ENCODE data around the gene AKR1C4.
"Not testable (repeated sequence)": the region's sequence is repeated elsewhere in the genome, so short reads cannot be mapped to it uniquely, and the experiment has no call there.

AKR1C4 gene

DNA sequence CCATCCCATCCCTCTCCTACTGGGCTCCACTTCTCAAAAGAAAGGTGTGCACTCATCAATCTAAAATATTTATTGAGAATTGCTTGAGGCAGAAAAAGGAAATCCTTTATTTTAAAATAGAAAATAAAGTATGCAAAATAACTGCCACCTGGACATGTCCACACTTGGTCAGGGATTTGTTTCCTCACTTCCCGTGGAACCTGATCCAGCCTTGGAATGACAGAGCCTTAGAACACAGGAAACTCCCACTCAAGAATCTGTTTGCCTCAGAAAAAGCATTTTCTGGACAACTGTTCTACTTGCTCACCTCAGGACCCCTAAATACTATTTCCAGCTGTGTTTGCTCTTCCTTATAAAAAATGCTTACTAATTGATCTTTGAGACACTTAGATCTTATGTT is 40.7 kb upstream of the AKR1C4 start:
- H3K4me3 ChIP-seq (ENCODE audit: control insufficient read depth, low read depth, low read length), result no peak overlapping the region
- no peak for DNase-seq (ENCODE audit: low read depth)
- TF ChIP-seq CTCF (conservative IDR thresholded peaks at IDR 0.05; ENCODE audit: control insufficient read depth, insufficient read depth, low read depth, low read length), result no peak

- no peak for DNase-seq (ENCODE audit: low read depth)
- H3K4me3 ChIP-seq (ENCODE audit: control insufficient read depth, low read depth, low read length), result no peak overlapping the region
- TF ChIP-seq CTCF (conservative IDR thresholded peaks at IDR 0.05; ENCODE audit: control insufficient read depth, insufficient read depth, low read depth, low read length), result no peak
Observed at GRCh38 chr10:5157501-5157900, 39.1 kb upstream of the AKR1C4 start.

- TF ChIP-seq CTCF (conservative IDR thresholded peaks at IDR 0.05; ENCODE audit: control insufficient read depth, insufficient read depth, low read depth, low read length), result no peak
- no peak overlapping the region for H3K4me3 ChIP-seq (ENCODE audit: control insufficient read depth, low read depth, low read length)
- DNase-seq (ENCODE audit: low read depth), result peak; percentile 25
Observed at GRCh38 chr10:5159126-5159525, 37.5 kb upstream of the AKR1C4 start.

- no peak overlapping the region for H3K4me3 ChIP-seq (ENCODE audit: control insufficient read depth, low read depth, low read length)
- no peak for TF ChIP-seq CTCF (conservative IDR thresholded peaks at IDR 0.05; ENCODE audit: control insufficient read depth, insufficient read depth, low read depth, low read length)
- no peak for DNase-seq (ENCODE audit: low read depth)
Observed at GRCh38 chr10:5163487-5163886, 33.1 kb upstream of the AKR1C4 start.

GRCh38 chr10:5165738-5166137 is 30.9 kb upstream of the AKR1C4 start:
- DNase-seq (ENCODE audit: low read depth), result peak; percentile 17
- H3K4me3 ChIP-seq (ENCODE audit: control insufficient read depth, low read depth, low read length), result no peak overlapping the region
- TF ChIP-seq CTCF (conservative IDR thresholded peaks at IDR 0.05; ENCODE audit: control insufficient read depth, insufficient read depth, low read depth, low read length), result no peak

DNA sequence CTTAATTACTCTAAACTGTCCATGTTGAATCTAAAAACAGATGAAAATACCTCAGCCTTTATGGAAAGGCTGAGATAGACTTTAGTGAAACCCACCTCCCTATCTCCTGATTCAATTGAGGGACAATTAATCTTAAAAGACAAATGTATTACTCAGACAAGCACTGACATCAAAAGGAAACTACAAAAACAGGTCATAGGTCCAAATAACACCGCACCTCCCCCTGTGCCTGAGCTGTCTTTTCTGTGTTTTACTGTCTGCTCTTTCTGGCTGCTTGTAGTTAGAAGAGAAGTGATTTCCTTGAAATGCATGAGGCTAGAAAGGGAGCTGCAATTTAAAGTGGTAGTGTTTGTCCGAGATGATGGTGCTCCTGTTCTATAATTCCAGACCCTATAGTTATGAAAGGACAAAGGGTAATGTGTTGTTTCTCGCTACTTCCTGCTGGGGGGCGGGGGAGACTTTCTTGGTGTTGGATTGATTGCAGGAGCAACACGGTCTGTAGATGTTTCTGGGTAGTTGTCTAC is 27.7 kb upstream of the AKR1C4 start:
- no peak for DNase-seq (ENCODE audit: low read depth)
- H3K4me3 ChIP-seq (ENCODE audit: control insufficient read depth, low read depth, low read length), result no peak overlapping the region
- no peak for TF ChIP-seq CTCF (conservative IDR thresholded peaks at IDR 0.05; ENCODE audit: control insufficient read depth, insufficient read depth, low read depth, low read length)

- not testable (repeated sequence) for DNase-seq (ENCODE audit: low read depth); H3K4me3 ChIP-seq (ENCODE audit: control insufficient read depth, low read depth, low read length)
Observed at GRCh38 chr10:5175581-5175980, 21.1 kb upstream of the AKR1C4 start.

GRCh38 chr10:5180503-5180902 is 16.1 kb upstream of the AKR1C4 start:
- DNase-seq (ENCODE audit: low read depth); H3K4me3 ChIP-seq (ENCODE audit: control insufficient read depth, low read depth, low read length): not testable (repeated sequence)

Measured in fibroblast of mammary gland (primary cell).